Stimulated activated CD4-positive, alpha-beta T cell treated with anti-CD3 and anti-CD28 coated beads, TNF-alpha, amount 100 ng/mL, for 24 hours (primary cell): ENCODE measurements around the gene COG5.
"Not testable (repeated sequence)": the region's sequence is repeated elsewhere in the genome, so short reads cannot be mapped to it uniquely, and the experiment has no call there.

Experiments used
- DNase-seq, 3 experiments: peaks; one replicate each; pipeline ENCODE4 v3.0.0-alpha.2; 2020; ENCODE audit warnings: low read depth in 3 of 3

The COG5 gene

DNA sequence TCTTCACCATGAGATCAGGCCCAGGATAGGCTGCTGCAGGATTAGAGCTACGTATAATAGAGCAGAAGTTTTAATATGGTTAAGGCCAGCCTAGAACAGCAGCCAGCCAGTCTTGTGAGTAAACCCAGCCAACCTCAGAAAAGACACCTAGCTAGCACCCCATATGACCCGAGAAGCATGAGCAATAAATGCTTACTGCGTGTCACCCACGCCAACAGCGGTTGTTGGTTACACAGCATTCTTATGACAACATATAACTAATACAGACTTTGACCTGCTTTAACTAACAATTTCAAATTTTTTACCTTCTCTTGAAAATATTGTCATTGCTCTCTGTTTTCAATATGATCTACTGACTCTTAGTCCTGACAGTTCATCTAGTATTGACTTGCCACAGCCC, 289.2 kb downstream of the COG5 start:
- DNase-seq, result no peak

DNA sequence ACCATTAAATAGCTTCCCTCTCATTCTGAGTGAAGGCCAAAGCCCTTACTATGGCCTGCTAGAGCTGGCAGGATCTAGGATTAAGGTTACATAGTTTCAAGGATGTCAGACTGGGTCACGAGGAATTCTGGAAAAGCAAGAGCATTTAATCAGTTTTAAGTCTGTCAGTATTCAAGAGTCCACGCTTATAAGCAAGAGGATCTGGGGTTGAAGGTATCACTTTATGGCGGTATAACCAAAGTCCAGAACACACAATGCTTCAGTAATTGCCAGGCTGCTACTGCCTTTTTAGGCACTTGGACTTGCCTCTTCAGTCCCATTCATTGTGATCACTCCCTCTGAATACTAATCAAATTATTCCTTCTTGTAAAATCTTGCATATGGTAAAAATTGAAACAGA, 293.9 kb downstream of the COG5 start:
- no peak for DNase-seq

DNA sequence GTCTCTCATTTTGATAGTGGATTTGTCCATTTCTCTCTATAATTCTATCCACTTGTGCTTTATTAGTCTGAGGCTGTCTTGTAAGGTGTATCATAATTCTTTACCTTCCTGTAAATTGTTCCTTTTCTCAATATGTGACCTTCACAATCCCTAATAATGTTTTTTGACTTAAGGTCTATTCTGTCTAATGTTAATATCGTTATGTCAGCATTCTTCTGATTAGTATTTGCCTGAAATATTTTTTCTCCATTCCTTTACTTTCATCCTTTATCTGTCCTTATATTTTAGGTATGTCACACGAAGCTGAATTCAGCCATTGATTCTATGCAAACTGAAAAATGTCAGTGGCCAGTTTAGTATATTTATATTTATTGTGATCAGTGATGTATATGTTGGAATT, 295.1 kb downstream of the COG5 start:
- DNase-seq, result no peak

DNA sequence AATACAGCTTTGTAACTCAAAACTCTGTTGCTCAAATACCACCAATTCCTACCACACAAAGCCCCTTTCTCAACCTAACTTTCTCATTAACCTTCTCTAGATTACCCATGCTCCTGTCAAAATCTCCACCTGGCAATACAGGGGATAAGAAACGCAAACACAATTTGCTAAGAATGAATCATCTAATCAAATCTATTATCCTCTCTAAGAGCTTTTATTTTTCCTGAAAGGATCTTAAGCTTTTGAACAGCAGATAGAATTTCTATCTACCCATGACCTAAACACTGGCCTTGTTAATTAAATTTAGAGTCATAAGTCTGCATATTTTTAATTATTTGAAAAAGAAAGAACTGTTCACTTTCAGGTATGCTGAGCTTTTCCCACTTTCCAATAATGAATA, 296.6 kb downstream of the COG5 start:
- no peak for DNase-seq

GRCh38 chr7:107264723-107265122, 299.0 kb downstream of the COG5 start:
- DNase-seq, result no peak

DNA sequence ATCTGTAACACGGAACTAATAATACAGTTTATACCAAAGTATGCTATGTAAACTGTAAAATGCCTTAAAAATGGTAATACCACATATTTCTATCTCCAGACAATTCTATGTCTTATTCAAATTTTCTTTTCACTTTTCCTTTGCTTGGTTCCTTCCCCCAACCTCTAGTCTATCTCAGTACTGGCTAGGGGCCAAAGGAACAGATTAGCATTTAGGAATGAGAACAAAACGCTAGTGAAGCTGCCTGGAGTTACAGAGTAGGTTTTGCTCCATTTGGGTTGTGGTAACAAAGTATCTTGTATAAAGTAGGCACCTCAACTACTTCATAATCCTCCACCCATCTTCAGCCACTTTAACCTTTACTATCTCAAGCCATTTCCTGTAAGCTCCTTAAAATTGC, 300.9 kb downstream of the COG5 start:
- no peak for DNase-seq

DNA sequence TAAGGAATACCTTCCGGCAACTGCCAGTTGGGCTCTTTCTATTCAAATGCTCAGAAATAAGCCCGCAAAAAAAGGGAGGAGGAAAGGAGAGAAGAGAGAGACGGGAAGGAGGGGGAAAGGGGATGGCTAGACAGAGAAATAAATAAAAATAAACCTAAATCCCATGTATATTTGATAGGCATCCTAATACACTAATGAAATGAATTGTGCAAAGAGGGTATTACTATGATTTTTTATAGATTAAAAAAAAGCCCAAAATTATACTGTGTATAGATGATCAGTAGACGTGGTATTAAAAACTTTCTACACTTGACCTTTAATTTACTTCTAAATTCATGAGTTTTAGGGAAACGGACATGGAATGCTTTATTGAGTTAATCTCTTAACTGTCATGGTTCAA, 305.0 kb downstream of the COG5 start:
- DNase-seq, result no peak

DNA sequence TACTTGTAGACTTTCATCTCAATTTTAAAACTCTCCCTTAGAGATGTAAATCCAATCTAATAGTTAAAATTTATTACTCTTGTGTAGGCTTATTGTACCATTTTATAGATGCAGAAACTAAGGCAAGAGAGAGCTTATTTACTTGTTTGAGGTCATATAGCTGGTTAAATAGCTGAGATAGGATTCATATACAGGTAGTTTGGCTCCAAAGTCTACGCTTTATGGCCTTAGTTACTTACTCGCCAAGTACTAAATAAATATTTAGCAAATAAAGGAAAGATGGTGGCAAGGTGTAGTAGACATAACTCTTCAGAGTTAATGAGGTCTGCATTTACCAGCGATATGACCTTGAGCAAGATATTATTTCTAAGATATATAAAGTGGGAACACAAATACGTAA, 308.1 kb downstream of the COG5 start:
- DNase-seq, result no peak

GRCh38 chr7:107254398-107254985, 309.2 kb downstream of the COG5 start:
- DNase-seq, result no peak

GRCh38 chr7:107253599-107253998, 310.1 kb downstream of the COG5 start:
- no peak for DNase-seq

GRCh38 chr7:107251963-107252362, 311.8 kb downstream of the COG5 start:
- no peak for DNase-seq

- DNase-seq, result no peak
These were observed 315.0 kb downstream of the COG5 start for GRCh38 chr7:107248551-107249316.

DNA sequence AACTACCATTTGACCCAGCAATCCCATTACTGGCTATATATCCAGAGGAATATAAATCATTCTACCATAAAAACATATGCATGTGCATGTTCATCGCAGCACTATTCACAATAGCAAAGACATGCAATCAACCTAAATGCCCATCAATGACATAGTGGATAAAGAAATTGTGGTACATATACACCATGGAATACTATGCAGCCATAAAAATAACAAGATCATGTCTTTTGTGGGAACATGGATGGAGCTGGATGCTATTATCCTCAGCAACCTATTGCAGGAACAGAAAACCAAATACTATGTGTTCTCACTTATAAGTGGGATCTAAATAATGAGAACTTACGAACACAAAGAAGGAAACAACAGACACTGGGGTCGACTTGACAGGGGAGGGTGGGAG, 316.9 kb downstream of the COG5 start:
- DNase-seq, result not testable (repeated sequence)

GRCh38 chr7:107244613-107245012, 319.1 kb downstream of the COG5 start:
- DNase-seq, result no peak

DNA sequence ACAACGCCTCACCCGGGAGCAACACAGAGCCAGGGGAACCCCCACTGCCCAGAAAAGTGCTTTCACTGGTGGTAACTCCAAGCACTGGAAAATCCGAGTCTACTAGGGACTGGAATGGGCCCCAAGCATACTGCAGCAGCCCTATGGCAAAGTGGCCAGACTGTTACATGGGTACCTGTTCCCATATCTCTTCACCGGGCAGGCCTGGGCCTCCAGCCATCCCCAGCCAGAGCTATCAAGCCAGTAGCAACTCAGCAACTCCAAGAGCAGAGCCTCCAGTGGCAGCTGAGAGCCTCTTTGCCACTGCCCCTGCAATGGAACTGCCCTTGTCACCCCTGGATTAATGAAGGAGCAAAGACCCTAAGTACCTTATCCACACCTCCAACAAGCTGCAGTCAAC, 321.5 kb downstream of the COG5 start:
- DNase-seq, result no peak

DNA sequence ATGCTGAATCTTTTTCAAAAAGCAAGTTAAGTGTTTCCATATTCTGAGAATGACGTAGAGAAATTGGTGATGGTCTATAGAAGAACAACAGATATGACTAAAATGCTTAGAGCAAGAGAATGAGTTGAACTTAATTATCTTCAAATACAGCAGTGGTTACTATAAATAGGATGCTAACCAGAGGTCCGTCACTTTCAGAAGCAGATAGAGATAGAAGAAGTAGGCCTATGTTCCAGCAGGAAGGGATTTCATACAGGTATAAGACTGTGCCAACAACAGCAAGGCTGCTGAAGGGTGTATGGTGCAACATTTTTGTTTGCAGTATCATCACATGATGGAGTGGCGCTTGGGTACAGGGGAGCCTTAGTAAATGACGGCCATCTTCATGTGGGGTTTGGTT, 326.3 kb downstream of the COG5 start:
- DNase-seq, result no peak

DNA sequence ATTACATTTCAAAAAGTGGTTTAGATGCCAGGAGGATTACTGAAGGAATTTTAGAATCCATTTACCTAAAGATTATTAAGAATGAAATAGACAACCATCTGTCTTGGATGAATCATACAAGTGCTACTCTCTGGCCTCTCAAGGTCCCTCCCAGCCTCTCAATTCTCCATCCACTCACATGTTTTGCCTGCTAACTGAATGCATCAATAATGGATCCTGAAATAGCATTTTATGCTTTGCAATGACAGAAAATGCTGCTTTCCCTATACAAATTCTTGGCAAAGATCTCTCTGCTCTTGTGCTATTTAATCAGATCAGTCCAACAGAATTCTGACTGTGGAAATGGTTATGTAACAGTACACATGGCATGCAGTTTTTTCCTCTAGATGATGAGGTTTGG, 326.9 kb downstream of the COG5 start:
- no peak for DNase-seq

DNA sequence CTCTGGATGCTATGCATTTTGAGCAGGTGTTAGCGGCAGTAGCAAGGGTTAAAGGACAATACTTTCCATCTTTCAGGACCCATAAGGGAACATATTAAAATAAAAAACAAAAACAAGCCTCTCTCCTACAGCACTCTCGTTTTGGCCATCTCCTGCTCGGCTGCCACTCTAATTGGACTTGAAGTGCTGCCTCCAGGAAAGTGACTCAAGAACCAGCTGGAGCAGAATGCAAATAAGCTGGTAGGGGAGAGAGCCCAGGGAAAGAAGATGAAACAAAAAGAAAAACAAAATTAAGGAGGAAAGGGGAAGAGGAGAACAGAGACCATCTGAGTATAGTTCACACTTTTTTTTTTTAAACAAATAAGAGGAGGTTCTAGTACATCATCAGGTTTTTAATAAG, 329.3 kb downstream of the COG5 start:
- no peak for DNase-seq

GRCh38 chr7:107233981-107234380, 329.7 kb downstream of the COG5 start:
- no peak for DNase-seq

DNA sequence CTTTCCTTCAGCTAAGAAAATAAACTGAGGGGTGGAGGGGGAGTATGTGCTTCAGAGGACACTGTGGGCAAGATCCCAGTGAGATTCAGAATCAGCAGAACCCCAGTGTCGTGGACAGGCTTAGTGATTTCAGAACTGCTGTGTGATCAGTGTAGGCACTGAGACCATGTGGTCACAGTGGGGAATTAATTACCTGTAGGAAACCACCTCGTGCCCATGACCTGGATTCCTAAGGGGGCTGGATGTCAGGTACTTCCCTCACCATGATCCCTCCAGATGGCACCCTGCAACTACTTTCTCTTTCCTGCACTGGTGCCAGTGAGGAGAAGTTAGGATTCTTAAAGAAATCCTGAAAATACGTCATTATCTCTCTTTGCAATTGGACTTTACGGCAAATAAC, 330.5 kb downstream of the COG5 start:
- no peak for DNase-seq

GRCh38 chr7:107232568-107233090, 331.1 kb downstream of the COG5 start:
- DNase-seq, result no peak

DNA sequence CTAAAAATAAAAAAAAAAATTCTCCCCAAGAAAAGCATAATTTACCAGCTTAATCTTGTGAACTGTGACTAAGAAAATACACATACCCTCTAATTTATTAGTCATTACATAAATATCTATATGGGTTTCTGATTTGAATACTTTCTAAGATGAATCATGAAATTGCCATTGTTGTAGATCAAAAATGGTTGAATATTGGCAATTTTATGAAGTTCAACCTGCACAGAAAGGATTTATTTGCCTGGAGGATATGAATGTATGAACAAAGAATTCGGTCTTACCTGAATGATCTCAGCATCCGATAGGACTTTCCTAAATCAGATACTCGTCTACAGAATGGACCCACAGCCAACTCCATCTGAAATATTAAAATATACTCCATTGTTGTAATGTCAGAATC, 333.4 kb downstream of the COG5 start:
- no peak for DNase-seq

GRCh38 chr7:107228291-107228690, 335.4 kb downstream of the COG5 start:
- no peak for DNase-seq
